Raji (cell line): ENCODE data around the gene JMJD6.

Experiments
- POLR2A ChIP-seq: IDR thresholded peaks from 2 replicates; pipeline ENCODE4 v1.6.1; 2011; ENCODE audit warnings: low read depth, low read length, control low read depth; ENCODE audit not compliant: insufficient read depth

The JMJD6 gene

DNA sequence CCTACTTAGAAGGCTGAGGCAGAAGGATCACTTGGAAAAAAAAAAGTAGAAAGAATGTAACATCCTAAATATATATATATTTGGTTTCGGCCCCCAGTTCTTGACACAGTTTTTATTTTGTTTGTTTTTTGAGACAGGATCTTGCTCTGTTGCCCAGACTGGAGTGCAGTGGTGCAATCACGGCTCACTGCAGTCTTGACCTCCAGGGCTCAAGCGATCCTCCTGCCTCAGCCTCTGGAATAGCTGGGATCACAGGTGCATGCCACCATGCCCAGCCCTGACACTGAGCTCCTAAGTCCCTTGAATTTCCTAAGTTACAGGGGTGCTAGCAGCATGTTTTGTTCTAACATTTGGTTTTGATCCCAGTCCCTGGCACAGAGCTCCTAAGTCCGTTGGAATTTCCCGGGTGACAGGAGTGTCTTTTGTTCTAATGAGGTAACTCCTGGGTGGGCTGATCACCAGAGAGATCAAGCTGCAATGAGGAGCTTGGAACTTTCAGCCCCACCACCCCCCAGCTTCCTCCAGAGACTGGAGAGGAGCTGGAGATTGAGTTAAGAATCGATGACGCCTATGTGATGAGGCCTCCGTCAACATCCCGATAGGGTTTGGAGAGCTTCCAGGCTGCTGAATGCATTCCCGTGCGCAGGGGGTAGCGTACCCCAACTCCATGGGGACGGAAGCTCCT lies 35.7 kb downstream of the JMJD6 start:
- no peak for TF ChIP-seq POLR2A

DNA sequence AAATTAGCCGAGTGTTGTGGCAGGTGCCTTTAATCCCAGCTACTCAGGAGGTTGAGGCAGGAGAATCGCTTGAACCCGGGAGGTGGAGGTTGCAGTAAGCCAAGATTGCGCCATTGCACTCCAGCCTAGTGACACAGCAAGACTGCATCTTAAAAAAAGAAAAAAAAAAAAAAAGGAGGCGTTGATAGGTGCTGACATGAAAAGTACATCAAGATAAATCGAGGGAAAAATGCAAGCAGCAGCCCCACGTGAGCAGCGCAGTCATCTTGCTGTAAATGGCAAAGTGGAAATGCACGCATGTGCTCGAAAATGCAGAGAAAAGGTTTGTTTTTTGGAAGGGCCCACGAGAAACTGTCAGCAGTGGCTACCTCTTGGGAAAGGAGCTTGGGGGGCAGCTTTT lies 36.5 kb downstream of the JMJD6 start:
- no peak for TF ChIP-seq POLR2A

DNA sequence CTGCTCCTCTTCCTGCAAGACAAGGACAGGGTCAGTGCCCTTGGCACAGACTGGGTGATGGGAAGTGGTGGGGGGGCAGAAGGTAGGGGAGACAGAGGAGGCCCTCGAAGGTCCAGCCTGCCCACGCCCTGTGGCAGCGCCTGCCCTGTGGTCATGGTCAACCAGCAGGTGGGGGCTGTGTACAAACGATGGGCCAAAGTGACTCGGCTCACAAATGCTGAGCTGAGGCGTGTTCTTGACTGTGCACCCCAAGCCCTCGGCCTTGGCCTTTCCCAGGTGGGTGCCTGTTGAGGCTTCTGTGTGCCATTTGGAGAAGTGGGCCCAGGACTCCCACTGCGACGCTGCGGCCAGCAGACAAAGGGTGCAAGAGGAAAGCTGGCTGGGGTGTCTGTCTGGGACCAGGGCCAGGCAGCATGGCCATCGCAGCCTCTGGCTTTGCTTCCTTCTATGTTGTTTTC lies 38.2 kb downstream of the JMJD6 start:
- no peak for TF ChIP-seq POLR2A

DNA sequence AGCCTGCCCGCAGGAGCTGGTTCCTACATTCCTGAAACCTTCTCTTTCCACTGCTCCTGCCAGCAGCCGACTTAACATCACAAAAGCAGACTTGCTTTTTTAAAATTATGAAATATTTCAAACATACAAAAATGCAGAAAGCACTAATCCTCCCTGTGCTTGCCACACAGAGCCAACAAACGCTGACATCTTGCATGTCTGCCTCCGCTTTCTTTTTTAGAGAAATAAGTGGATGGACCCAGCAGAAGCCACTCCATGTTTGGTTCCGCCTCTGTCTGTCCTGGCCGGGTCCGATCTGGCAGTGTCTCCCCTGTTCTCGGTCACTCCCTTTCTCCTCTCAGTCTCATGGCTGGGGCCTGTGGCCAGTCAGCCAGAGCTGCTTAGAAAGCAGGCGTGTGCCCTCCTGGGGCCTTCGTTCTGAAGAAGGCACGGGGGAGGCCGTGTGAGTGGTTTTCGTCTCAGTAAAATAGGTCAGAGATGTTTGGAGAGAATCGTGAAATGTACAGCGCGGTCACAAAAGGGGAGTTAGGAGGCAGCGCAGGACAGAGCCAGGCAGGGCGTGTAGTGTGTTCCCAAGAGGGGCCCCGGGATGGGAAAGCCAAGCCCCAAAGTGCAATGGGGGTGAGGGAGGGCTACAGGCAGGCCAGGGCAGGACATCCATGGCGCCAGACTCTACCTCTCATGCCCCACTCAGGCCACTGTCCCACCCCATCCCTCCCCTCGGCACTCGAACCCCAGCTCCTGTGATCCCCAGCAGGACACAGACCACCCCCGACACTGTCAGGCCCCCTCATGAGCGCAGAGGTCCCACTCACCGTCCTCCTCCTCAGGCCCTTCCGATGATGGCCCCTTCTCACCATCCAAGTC lies 38.9 kb downstream of the JMJD6 start:
- TF ChIP-seq POLR2A: no peak

DNA sequence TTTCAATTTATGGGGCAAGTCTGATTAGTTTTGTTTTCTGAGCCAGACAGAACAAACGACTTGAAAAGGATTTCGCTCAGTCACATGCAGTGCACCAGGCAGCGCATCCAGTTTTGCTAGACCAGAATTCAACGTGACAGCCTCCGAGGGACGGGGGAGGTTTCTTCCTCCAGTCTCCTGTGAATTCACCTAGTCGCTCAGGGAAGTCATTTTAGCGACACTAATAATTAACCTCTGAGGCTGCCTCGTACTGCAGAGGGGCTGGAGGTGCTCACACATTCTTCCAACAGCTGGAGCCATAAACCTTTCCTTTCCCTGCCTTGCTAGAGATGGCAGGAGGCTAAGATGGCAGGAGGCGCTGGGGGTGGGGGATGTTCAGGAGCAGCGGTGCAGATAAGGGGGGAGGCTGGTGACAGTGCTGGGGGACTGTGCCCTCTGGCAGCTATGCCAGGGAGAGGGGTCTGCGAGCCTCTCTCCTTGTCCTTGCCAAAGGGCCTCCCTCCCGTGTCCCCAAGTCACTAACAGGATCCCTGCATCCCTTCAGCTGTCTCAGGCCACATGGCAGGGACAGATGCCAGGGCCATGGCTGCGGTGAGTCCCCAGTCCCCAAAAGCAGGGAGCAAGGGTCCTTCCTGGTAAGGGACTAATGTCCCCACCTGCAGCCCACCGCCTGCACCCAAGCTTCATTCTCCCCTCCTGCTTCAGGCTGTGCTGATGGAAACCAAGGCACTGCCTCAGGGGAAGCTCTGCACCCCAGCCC lies 39.7 kb downstream of the JMJD6 start:
- TF ChIP-seq POLR2A: no peak

DNA sequence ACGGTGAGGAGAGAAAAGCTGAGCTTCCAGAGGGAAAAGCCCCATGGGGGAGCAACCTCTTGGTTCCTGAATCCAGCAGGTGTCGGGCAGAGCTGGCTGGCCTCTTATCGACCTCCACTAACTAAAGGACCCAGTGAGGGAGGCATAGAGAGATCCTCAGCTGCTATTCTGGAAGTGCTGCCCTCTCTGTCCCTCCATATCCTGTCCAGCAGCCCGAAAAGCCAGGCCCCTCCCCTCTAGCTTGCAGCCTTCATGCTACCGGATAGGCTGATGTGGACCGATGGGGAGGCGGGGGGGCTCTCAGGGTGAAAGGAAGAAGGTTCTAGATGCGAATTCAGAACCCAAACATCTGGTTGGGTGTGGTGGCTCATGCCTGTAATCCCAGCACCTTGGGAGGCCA lies 40.6 kb downstream of the JMJD6 start:
- no peak for TF ChIP-seq POLR2A

DNA sequence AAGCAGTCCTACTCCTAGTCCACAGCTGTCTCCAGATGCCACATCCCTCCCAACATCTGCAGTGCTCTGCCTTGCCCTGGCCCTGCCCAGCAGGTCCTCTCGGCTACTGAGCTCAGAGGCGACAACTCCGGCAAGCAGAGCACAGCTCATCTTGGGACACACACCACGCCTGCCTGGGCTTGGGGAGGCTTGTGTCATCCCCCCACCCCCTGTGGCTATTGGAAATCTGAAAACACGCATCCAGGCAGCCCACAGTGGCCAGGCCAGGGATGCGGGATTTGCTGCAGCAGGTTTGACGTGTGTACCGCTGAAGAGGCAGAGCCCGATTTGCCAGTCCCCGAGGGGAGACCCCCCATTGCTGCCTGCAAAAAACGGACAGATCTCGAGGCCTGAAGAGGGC lies 41.0 kb downstream of the JMJD6 start:
- TF ChIP-seq POLR2A: no peak

DNA sequence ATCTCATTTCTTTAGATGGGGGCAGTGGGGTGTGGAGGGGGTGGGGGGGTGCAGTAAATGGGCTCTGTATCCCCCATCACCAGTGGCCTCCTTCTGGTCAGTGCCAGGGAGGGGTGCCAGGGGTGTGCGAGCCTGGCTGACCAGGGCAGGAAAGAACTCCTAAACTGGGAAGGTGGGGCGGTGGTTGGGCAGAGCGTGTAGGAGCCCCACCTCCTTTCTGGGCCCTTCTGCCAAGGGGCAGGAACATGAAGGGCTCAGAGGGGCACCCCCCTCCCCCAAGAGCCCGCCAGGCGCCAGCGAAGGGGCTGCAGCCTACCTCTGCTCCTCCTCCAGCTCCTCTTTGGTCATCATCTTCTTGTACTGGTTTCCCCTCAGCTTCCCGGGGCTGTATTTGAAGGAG lies 41.6 kb downstream of the JMJD6 start:
- no peak for TF ChIP-seq POLR2A

DNA sequence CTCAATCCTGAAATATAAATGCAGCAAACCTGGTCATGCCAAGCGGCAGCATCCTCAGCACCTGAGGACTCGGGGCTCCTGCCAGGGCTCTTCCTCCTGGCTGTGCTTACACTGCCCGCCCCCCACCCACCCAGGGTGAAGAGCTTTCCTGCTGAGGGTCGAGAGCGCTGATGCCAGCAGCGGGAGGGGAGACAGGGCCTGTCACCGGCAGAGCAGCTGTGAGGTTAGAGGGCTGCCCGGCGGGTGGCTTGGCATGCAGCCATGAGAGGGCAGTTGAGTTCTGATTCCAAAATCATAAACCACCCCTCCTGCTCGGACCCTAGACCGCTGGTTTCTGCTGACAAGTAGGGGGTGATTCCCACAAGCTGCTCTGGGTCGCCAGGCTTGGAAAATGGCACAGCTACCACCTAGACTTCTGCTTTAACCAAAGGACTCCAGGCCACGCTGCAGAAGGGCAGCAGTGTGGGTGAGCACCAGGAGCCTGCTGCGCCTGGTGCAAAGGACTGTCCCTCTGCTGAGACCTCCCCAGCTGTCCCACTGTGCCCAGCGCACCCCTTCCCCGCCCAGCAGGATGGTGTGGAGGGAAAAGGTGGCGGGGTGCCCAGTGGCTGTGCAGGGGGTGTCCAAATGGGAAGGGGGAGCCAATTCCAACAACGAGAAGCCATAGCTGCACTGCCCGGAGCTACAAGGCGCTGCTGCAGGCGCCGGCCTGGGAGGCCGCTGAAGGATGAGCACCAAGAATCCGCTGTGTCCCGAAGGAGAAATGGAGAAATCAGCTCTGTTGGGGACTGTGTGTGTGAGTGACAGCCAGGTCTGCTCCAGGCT lies 42.3 kb downstream of the JMJD6 start:
- no peak for TF ChIP-seq POLR2A

DNA sequence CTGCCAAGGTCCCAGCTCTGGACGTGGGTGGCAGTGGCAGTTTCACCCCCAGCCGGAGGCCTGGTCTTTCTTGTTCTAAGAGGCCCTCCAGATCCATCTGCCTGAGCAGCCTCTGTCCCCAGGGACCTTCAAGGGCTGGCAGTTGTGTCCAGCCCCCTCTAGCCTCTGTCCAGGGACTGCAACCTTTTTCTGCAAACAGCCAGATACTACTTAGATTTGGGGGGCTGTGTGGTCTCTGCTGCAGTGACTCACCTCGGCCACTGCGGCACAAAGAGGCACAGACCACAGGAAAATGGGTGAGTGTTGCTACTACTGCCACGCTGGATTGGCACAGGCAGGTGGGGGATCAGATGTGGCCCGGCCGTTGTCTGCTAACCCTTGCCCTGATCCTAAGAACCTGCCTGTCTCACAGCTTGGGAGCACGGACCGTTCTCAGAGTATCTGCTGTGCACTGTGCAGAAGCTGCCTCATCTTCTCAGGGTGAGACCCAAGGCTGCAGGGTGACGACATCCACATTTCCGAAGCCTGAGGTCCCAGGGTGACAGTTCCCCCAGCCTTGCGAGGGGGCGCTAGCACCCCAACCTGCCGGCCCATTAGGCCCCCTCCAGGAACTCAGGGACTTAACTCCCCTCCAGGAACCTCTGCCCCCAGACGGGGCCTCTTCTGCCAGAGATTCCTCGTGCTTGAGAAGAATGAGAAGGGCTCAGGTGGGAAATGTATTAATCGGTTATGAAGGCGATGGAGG lies 43.2 kb downstream of the JMJD6 start:
- no peak for TF ChIP-seq POLR2A

DNA sequence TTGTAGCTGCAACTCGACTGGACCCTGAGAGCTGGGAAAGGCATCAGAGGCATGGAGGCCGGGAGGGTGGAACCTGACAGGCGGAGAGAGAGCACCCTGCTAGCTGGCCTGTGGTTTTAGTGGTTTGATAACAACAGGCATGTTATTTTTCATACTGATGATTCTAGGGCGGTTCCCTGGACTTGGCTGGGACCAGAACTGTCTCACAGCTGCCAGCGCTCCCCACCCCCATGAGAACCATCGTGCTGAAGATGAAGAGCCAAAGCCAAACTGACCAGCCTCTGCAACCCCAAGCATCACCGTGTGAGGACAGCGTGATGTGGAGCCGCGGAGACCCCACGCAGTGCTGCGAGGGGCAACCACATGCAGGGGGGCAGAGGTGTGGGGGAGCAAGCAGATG lies 44.1 kb downstream of the JMJD6 start:
- TF ChIP-seq POLR2A: no peak

DNA sequence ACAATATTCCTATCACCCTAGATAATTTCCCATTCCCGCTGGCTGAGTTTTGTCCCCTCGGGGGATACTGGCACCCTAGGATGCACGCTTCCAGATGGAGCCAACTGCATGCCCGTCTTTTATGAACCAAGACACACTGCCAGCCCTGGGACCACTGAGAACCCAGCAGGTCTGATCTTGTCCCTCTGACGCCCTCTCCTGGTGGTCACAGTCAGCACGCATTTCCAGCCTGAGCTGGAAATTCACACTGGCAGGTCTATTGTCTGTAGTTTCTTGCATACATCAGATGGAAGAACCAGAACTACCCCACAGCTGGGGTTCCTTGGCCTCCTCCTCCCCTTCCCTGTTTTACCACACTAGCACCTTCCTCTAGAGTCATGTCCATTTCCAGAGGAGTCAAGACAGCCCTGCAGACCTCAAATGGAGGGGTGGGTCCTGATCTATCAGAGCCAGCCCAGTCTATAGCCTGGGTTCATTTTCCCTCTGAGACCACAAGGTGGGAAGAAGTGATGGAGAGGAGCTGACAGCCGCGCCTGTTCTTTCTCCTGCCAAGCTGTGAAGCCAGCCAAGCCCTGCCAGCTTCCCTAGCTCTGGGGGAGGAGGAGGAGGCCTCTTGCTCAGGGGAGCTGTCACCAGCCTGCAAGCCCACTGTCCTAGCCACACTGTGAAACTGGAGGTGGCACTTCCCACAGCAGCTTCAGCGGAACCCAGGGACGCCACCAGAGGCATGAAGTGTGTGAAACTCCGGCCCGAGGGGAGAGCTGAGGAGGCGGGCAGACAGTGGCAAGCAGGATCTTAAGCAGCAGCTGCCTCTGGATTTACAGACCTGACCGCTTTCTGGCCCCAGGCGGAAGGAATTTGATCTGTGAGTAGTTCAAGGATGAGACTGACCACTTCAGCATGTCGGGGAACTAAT lies 44.9 kb downstream of the JMJD6 start:
- TF ChIP-seq POLR2A: no peak

DNA sequence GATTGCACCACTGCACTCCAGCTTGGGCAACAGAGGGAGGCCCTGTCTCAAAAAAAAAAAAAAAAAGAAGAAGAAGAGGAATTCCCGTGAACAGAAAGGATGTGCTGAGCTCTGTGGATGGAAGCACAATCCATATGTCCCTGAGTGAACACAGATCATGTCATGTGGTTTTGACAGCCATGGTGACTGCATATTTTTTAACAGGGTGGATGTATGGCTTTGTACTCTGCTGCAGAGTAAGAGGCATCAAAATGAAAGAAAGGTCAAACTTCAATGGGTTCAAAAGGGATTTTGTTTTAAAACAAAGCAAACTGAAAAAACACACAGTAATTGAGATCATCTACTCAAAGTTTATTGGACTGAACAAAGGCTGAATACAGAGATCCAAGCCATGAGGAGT lies 47.2 kb downstream of the JMJD6 start:
- TF ChIP-seq POLR2A: no peak
